ENCODE data around the gene TMEM40.

DNA sequence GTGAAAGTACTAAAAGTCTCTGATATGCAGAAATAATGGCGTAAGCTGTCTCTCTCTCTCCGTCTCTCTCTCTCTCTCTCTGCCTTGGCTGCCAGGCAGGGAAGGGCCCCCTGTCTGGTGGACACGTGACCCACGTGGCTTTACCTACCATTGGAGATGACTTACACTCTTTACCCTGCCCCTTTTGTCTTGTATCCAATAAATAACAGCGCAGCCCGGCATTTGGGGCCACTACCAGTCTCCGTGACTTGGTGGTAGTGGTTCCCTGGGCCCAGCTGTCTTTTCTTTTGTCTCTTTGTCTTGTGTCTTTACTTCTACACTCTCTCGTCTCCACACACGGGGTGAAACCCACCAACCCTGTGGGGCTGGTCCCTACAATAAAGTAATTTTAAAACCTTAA, 12.2 kb upstream of the TMEM40 start:
- TF ChIP-seq, protein P1, sequence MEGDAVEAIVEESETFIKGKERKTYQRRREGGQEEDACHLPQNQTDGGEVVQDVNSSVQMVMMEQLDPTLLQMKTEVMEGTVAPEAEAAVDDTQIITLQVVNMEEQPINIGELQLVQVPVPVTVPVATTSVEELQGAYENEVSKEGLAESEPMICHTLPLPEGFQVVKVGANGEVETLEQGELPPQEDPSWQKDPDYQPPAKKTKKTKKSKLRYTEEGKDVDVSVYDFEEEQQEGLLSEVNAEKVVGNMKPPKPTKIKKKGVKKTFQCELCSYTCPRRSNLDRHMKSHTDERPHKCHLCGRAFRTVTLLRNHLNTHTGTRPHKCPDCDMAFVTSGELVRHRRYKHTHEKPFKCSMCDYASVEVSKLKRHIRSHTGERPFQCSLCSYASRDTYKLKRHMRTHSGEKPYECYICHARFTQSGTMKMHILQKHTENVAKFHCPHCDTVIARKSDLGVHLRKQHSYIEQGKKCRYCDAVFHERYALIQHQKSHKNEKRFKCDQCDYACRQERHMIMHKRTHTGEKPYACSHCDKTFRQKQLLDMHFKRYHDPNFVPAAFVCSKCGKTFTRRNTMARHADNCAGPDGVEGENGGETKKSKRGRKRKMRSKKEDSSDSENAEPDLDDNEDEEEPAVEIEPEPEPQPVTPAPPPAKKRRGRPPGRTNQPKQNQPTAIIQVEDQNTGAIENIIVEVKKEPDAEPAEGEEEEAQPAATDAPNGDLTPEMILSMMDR (conservative IDR thresholded peaks at IDR 0.05; ENCODE audit: low read length): no peak
- TF ChIP-seq EZH2phosphoT487 (IDR thresholded peaks at IDR 0.05; ENCODE audit: borderline replicate concordance): no peak
